ENCODE measurements around the gene RHEB.

DNA sequence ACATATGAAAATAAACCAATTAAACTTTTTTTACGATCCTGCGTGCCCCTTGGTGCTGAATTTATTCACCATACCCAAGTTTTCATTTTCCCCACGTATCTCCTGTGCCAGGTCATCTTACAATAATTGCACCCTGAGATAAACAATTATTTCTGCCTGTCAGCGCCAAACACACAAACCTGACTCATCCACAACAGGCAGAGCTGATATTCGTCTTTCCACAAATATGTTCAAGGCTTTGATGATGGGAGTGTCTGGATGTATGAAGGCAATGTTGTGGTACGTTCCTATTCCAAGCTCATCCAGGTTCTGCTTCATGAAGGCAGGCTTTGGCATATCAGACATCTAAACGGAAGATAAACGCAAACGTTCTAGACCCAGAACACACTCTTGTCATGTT, 45.8 kb upstream of the RHEB start:
- TF ChIP-seq, protein P1, sequence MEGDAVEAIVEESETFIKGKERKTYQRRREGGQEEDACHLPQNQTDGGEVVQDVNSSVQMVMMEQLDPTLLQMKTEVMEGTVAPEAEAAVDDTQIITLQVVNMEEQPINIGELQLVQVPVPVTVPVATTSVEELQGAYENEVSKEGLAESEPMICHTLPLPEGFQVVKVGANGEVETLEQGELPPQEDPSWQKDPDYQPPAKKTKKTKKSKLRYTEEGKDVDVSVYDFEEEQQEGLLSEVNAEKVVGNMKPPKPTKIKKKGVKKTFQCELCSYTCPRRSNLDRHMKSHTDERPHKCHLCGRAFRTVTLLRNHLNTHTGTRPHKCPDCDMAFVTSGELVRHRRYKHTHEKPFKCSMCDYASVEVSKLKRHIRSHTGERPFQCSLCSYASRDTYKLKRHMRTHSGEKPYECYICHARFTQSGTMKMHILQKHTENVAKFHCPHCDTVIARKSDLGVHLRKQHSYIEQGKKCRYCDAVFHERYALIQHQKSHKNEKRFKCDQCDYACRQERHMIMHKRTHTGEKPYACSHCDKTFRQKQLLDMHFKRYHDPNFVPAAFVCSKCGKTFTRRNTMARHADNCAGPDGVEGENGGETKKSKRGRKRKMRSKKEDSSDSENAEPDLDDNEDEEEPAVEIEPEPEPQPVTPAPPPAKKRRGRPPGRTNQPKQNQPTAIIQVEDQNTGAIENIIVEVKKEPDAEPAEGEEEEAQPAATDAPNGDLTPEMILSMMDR (IDR thresholded peaks at IDR 0.05), result no peak
- TF ChIP-seq POLR2A (IDR thresholded peaks at IDR 0.05), result no peak

Measured in Peyer's patch (tissue), 4 donors.